Activated CD4-positive, alpha-beta T cell treated with anti-CD3 and anti-CD28 coated beads, Interleukin-2, Interleukin-6, amounts not matched to agents 100 ng/mL and 50 ng/mL, durations not matched to agents 16 hours and 8 hours (primary cell): ENCODE measurements around the gene NFIX.

Experiments
- DNase-seq: peaks from one replicate; pipeline ENCODE4 v3.0.0-alpha.2; 2020

Gene NFIX

GRCh38 chr19:13039211-13039789 is 44.0 kb downstream of the NFIX start:
- no peak for DNase-seq

- DNase-seq, result no peak
These were observed 45.1 kb downstream of the NFIX start for GRCh38 chr19:13040232-13040947.

GRCh38 chr19:13040948-13041292 is 45.6 kb downstream of the NFIX start:
- DNase-seq, result no peak

GRCh38 chr19:13042443-13043130 is 47.3 kb downstream of the NFIX start:
- DNase-seq, result no peak

GRCh38 chr19:13043285-13043684 is 48.0 kb downstream of the NFIX start:
- DNase-seq, result no peak

- DNase-seq, result no peak
These were observed 49.1 kb downstream of the NFIX start for GRCh38 chr19:13044231-13044836.

- no peak for DNase-seq
These were observed 50.5 kb downstream of the NFIX start for GRCh38 chr19:13045812-13046211.

- DNase-seq, result no peak
These were observed 52.1 kb downstream of the NFIX start for GRCh38 chr19:13047374-13047773.

GRCh38 chr19:13050274-13050673 is 55.0 kb downstream of the NFIX start:
- no peak for DNase-seq

GRCh38 chr19:13051557-13052165 is 56.4 kb downstream of the NFIX start:
- peak; percentile 17 for DNase-seq

- no peak for DNase-seq
These were observed 57.3 kb downstream of the NFIX start for GRCh38 chr19:13052447-13053175.

GRCh38 chr19:13053238-13053637 is 58.0 kb downstream of the NFIX start:
- no peak for DNase-seq

GRCh38 chr19:13053761-13054625 is 58.7 kb downstream of the NFIX start:
- DNase-seq, result no peak

- no peak for DNase-seq
These were observed 59.4 kb downstream of the NFIX start for GRCh38 chr19:13054626-13055212.

- no peak for DNase-seq
These were observed 60.2 kb downstream of the NFIX start for GRCh38 chr19:13055213-13056051.

GRCh38 chr19:13056052-13056660 is 60.9 kb downstream of the NFIX start:
- no peak for DNase-seq

- DNase-seq, result no peak
These were observed 61.9 kb downstream of the NFIX start for GRCh38 chr19:13057147-13057572.

- DNase-seq, result no peak
These were observed 62.5 kb downstream of the NFIX start for GRCh38 chr19:13057744-13058143.

- no peak for DNase-seq
These were observed 63.8 kb downstream of the NFIX start for GRCh38 chr19:13058951-13059660.
